ENCODE data around the gene GPD2.

DNA sequence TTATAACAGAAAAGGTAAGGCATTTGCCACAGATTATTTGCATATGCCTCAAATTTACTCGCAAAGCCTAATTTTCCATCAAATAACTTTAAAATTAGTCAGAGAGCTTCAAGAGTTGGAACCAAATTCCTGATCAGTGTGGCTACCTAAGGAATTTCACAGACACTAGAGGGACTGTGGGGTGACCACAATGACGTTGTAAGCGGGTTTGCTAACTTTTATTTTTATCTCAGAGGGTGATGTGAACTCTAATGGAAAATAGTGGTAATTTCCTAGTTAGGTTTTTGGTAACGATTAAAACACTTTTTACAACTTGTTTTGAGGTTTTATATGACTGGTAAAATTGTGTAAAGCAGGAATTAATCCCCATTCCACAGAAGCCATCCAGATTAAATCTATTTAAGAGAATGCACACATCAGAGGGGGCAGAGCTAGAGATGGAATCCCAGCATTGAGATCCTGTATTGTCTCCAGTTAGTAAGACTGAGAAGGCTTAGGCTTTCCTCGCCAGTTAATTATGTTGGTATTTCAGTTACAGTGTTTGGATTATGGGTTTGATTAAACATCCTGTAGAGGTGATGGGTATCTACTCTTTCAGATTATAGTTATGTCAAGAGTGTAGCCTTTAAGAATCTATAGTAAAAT, 129.0 kb downstream of the GPD2 start:
- no peak for TF ChIP-seq CTCF (IDR thresholded peaks at IDR 0.05)
- no peak for TF ChIP-seq POLR2A (IDR thresholded peaks at IDR 0.05)
